ENCODE measurements around the gene FBXO28. TPM values are rescaled to one million over a fixed set of nuclear protein-coding genes. Genes with fewer than 3 reads are reported as not detected.

The FBXO28 gene
- total RNA-seq, 1 donor, result 41.5 TPM

- no peak for TF ChIP-seq CTCF (IDR thresholded peaks at IDR 0.05; ENCODE audit: insufficient read depth, low read depth, low read length)
- no peak overlapping the region for H3K4me3 ChIP-seq (ENCODE audit: low read depth, low read length)
- DNase-seq (ENCODE audit: low read depth), result no peak
Observed at GRCh38 chr1:224109981-224110380, 3.9 kb upstream of the FBXO28 start.

DNA sequence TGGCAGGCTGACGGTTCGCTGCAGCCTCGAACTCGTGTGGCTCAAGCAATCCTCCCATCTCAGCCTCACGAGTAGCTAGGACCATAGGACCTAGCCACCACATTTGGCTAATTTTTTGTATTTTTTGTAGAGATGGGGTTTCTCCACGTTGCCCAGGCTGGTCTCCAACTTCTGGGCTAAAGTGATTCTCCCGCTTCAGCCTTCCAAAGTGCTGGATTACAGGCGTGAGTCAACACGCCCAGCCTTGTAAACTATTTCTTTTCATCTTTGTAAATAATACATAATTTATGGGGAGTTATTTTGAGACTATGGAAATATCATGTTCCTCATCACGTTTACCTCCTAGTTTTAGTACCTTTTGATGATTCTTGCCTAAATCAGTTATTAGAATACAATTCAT, 906 bp upstream of the FBXO28 start:
- DNase-seq (ENCODE audit: low read depth), result no peak
- TF ChIP-seq CTCF (IDR thresholded peaks at IDR 0.05; ENCODE audit: insufficient read depth, low read depth, low read length), result no peak
- H3K4me3 ChIP-seq (ENCODE audit: low read depth, low read length), result no peak overlapping the region

DNA sequence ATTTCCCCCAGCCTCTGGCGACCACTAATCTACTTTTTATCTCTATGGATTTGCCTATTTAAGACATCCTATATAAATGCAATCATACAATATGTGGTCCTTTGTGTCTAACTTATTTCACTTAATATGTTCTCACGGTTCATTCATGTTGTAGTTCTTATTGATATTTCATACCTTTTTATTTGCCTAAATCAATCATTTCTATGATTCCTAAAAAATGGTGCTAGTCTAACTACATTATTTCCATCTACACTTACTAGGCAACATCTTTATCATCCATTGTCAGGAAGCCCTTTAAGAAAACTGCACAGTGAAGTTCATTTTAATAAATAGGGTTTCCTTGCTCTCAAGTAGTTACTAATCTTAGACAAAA, 380 bp upstream of the FBXO28 start:
- no peak for TF ChIP-seq CTCF (IDR thresholded peaks at IDR 0.05; ENCODE audit: insufficient read depth, low read depth, low read length)
- DNase-seq (ENCODE audit: low read depth), result no peak
- peak overlapping the region; percentile 96 for H3K4me3 ChIP-seq (ENCODE audit: low read depth, low read length)

DNA sequence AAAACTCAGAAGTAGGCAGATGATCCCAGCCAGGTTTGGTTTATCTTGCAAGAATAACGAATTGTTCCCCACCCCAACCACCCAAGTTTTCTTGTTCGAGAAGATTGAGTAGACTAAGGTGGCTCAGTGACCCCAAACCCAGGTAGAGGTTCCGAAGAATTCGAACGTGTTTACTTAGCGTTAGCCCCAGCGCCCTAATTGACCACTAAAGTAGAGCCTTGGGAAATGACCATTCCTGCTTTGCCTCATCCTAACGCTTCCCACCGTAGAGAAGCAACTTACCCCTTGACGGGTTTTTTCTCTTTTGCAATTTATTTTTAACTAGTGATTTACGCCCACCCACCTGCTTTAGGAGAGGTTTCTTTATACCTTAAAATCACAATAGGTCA, 870 bp downstream of the FBXO28 start:
- peak overlapping the region; percentile 96 for H3K4me3 ChIP-seq (ENCODE audit: low read depth, low read length)
- DNase-seq (ENCODE audit: low read depth), result peak; percentile 19
- no peak for TF ChIP-seq CTCF (IDR thresholded peaks at IDR 0.05; ENCODE audit: insufficient read depth, low read depth, low read length)

GRCh38 chr1:224116131-224116530, 2.2 kb downstream of the FBXO28 start:
- DNase-seq (ENCODE audit: low read depth), result peak; percentile 69
- TF ChIP-seq CTCF (IDR thresholded peaks at IDR 0.05; ENCODE audit: insufficient read depth, low read depth, low read length), result peak; percentile 46
- H3K4me3 ChIP-seq (ENCODE audit: low read depth, low read length), result no peak overlapping the region

DNA sequence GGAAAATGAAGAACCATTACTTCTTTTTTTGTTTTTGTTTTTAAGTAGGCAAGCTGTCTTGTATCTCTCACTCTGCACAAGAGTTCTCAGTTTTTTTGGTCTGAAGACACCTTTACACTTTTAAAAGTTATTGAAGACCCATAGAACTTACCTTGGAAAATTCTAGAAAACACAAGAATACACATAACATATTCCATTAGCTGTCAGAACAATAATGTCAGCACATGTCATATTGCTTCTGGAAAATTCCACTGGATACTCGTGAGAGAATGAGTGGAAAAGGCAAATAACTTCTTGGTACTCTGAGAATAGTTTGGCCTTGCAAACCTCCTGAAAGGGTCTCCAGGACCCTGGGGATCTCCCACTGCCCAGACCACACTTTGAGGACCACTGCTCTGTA, 4.8 kb downstream of the FBXO28 start:
- no peak overlapping the region for H3K4me3 ChIP-seq (ENCODE audit: low read depth, low read length)
- no peak for DNase-seq (ENCODE audit: low read depth)
- TF ChIP-seq CTCF (IDR thresholded peaks at IDR 0.05; ENCODE audit: insufficient read depth, low read depth, low read length), result no peak

- no peak for TF ChIP-seq CTCF (IDR thresholded peaks at IDR 0.05; ENCODE audit: insufficient read depth, low read depth, low read length)
- DNase-seq (ENCODE audit: low read depth), result no peak
- H3K4me3 ChIP-seq (ENCODE audit: low read depth, low read length), result no peak overlapping the region
Observed at GRCh38 chr1:224123136-224123535, 9.2 kb downstream of the FBXO28 start.
